Activated naive CD8-positive, alpha-beta T cell treated with anti-CD3 and anti-CD28 coated beads, Interleukin-2, amount 50 U/mL, for 16 hours (primary cell): ENCODE data around the gene ATF1.
"Not testable (repeated sequence)": the region's sequence is repeated elsewhere in the genome, so short reads cannot be mapped to it uniquely, and the experiment has no call there.

Experiments used
- DNase-seq: peaks from one replicate; pipeline ENCODE4 v3.0.0-alpha.2; 2020; ENCODE audit warnings: low read depth, low spot score

Gene ATF1

GRCh38 chr12:50790081-50790480 is 26.2 kb downstream of the ATF1 start:
- DNase-seq: no peak

GRCh38 chr12:50799908-50800307 is 36.0 kb downstream of the ATF1 start:
- DNase-seq: no peak

GRCh38 chr12:50803230-50803875 is 39.5 kb downstream of the ATF1 start:
- DNase-seq: no peak

- DNase-seq: no peak
Observed at GRCh38 chr12:50806176-50806575, 42.3 kb downstream of the ATF1 start.

- not testable (repeated sequence) for DNase-seq
Observed at GRCh38 chr12:50809131-50809530, 45.2 kb downstream of the ATF1 start.

GRCh38 chr12:50814921-50815320 is 51.0 kb downstream of the ATF1 start:
- not testable (repeated sequence) for DNase-seq

- no peak for DNase-seq
Observed at GRCh38 chr12:50820177-50820576, 56.3 kb downstream of the ATF1 start.

GRCh38 chr12:50822082-50822481 is 58.2 kb downstream of the ATF1 start:
- no peak for DNase-seq

- not testable (repeated sequence) for DNase-seq
Observed at GRCh38 chr12:50823724-50824123, 59.8 kb downstream of the ATF1 start.

- no peak for DNase-seq
Observed at GRCh38 chr12:50824914-50825313, 61.0 kb downstream of the ATF1 start.

- DNase-seq: no peak
Observed at GRCh38 chr12:50825372-50825838, 61.5 kb downstream of the ATF1 start.

- DNase-seq: no peak
Observed at GRCh38 chr12:50828121-50828520, 64.2 kb downstream of the ATF1 start.

GRCh38 chr12:50828886-50829285 is 65.0 kb downstream of the ATF1 start:
- no peak for DNase-seq

GRCh38 chr12:50833801-50834200 is 69.9 kb downstream of the ATF1 start:
- DNase-seq: not testable (repeated sequence)

GRCh38 chr12:50839042-50839441 is 75.1 kb downstream of the ATF1 start:
- DNase-seq: no peak

- no peak for DNase-seq
Observed at GRCh38 chr12:50840809-50841487, 77.0 kb downstream of the ATF1 start.

- no peak for DNase-seq
Observed at GRCh38 chr12:50841716-50842531, 78.0 kb downstream of the ATF1 start.

GRCh38 chr12:50842637-50843493 is 79.0 kb downstream of the ATF1 start, which contains the start of gene TMPRSS12:
TMPRSS12 (plus strand) TSS chr12:50842926; CDS start chr12:50842965, 39 bp downstream.
- no peak for DNase-seq

- DNase-seq: no peak
Observed at GRCh38 chr12:50845021-50845647, 81.2 kb downstream of the ATF1 start.

- no peak for DNase-seq
Observed at GRCh38 chr12:50848963-50849362, 85.1 kb downstream of the ATF1 start.

- not testable (repeated sequence) for DNase-seq
Observed at GRCh38 chr12:50855218-50855617, 91.3 kb downstream of the ATF1 start.
